Right lobe of liver (tissue), 6 donors: ENCODE data around the gene TBC1D5. TPM values are rescaled to one million over a fixed set of nuclear protein-coding genes. Genes with fewer than 3 reads are reported as not detected.

ENCODE experiments used
- ATAC-seq, 4 donors: fragments of 200-7000 bp; cut with Tn5 transposase; one replicate each; pipeline ENCODE4 v1.9.1; 2020; ENCODE audit warnings: mild to moderate bottlenecking in 4 of 4, moderate library complexity in 4 of 4
- DNase-seq, 3 donors: peaks; one replicate each; pipeline ENCODE4 v3.0.0-alpha.2; 2020
- H3K27ac ChIP-seq, 3 donors: fragments of 200-600 bp; one replicate each; pipeline ENCODE4 v1.8.0; 2022
- H3K27me3 ChIP-seq, 2 donors: fragments of 200-600 bp; one replicate each; pipeline ENCODE4 v1.8.0; 2022
- H3K36me3 ChIP-seq, 4 donors: fragments of 200-600 bp; sonication (generic) in 1 of 4; one replicate each; pipeline versions ENCODE4 v1.5.1 to v1.8.0; 2017 to 2022; ENCODE audit warnings: control low read depth in 1 of 4
- H3K4me1 ChIP-seq, 4 donors: fragments of 200-600 bp; sonication (generic) in 1 of 4; one replicate each; pipeline versions ENCODE4 v1.5.1 to v1.8.0; 2017 to 2022; ENCODE audit warnings: control low read depth in 1 of 4
- H3K4me3 ChIP-seq, 3 donors: fragments of 200-600 bp; one replicate each; pipeline ENCODE4 v1.8.0; 2022
- H3K9me3 ChIP-seq, 4 donors: fragments of 200-600 bp; sonication (generic) in 1 of 4; one replicate each; pipeline versions ENCODE4 v1.5.1 to v1.8.0; 2017 to 2022; ENCODE audit warnings: control low read depth in 1 of 4
- POLR2A ChIP-seq: fragments of 450-650 bp; IDR thresholded peaks from one replicate; pipeline ENCODE4 v1.6.1; 2017; ENCODE audit warnings: antibody characterized with exemption, mild to moderate bottlenecking
- WGBS: methylation state at CpG from one replicate; pipeline ENCODE4 v1.1.6; 2018; ENCODE audit warnings: low coverage, low lambda C conversion rate; ENCODE audit not compliant: insufficient coverage; ENCODE audit errors: missing lambda C conversion rate; 5-methylcytosine and 5-hydroxymethylcytosine counted together
- intact Hi-C, 2 donors: fragments of 100-400 bp; cut with DNase I; formaldehyde crosslinking; loops; one replicate each; pipeline versions ENCODE4 v1.11.2 to v1.14.1; 2022
- small RNA-seq, 2 experiments: library from RNA; depleted of rRNA; stranded (forward); fragments of <200 nt; gene quantifications; one replicate each; pipeline ENCODE3, GENCODE V24; 2016
- total RNA-seq, 6 experiments: library from RNA; depleted of rRNA in 2 of 6; stranded (reverse); fragments of >200 nt in 2 of 6; fragmentation: NEBNext Ultra II Directional in 3 of 6; extraction: Animal tissue kit (Norgen Biotek cat#: 25700) in 3 of 6; gene quantifications; one replicate each; pipeline versions ENCODE4 v1.1.0 to v1.2.4, GENCODE V29; 2016 to 2023
- TF ChIP-seq, protein P1 (sequence below), 4 donors: fragments of 200-600 bp in 3 of 4; fragments of 450-650 bp in 1 of 4; IDR thresholded peaks; one replicate each; pipeline versions ENCODE4 v1.5.1 to v1.8.0; 2016 to 2022; ENCODE audit warnings: antibody characterized with exemption in 4 of 4, mild to moderate bottlenecking in 2 of 4
- donor health status: DM: no; HTN: yes; CAD: no.
- donor health status: DM: no; HTN: no; CAD: no.
- donor health status: DM: no; HTN: no; CAD: no.
- donor health status: DM: no; HTN: yes; CAD: no.
- donor health status: DM: no; HTN: yes; CAD: no.

TBC1D5 gene
- total RNA-seq, 6 experiments from 2014 or later: 21.5 to 33.4 (median 27.7) TPM

DNA sequence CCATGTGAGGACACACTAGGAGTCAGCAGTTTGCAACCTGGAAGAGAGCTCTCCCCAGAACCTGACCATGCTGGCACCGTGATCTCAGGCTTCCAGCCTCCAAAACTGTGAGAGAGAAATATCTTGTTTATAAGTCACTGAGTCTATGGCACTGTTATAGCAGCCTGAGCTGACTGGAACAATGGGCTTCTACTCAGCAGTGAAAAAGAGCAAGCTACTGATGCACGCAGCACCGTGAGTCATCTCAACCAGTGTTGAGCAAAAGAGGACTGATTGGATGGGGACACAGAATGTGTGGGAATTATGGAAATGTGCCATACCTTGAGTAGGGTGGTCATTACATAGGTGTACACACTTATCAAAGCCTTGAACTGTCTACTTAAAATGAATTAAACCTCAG lies 627.2 kb downstream of the TBC1D5 start:
- no peaks in the 10 kb centered on the region for H3K36me3 ChIP-seq
- no peak overlapping the region for H3K27ac ChIP-seq
- intact Hi-C loops: no loop called here
- no peaks in the 10 kb centered on the region for H3K9me3 ChIP-seq
- H3K4me3 ChIP-seq: no peak overlapping the region
- TF ChIP-seq, protein P1, sequence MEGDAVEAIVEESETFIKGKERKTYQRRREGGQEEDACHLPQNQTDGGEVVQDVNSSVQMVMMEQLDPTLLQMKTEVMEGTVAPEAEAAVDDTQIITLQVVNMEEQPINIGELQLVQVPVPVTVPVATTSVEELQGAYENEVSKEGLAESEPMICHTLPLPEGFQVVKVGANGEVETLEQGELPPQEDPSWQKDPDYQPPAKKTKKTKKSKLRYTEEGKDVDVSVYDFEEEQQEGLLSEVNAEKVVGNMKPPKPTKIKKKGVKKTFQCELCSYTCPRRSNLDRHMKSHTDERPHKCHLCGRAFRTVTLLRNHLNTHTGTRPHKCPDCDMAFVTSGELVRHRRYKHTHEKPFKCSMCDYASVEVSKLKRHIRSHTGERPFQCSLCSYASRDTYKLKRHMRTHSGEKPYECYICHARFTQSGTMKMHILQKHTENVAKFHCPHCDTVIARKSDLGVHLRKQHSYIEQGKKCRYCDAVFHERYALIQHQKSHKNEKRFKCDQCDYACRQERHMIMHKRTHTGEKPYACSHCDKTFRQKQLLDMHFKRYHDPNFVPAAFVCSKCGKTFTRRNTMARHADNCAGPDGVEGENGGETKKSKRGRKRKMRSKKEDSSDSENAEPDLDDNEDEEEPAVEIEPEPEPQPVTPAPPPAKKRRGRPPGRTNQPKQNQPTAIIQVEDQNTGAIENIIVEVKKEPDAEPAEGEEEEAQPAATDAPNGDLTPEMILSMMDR (IDR thresholded peaks at IDR 0.05): no peak
- TF ChIP-seq POLR2A: no peak
- no peaks in the 10 kb centered on the region for H3K27me3 ChIP-seq
- DNase-seq: no peak
- 100% methylated on average over 2 of the region's 3 CpGs for WGBS
- H3K4me1 ChIP-seq: no peaks in the 10 kb centered on the region
- no peak for ATAC-seq

DNA sequence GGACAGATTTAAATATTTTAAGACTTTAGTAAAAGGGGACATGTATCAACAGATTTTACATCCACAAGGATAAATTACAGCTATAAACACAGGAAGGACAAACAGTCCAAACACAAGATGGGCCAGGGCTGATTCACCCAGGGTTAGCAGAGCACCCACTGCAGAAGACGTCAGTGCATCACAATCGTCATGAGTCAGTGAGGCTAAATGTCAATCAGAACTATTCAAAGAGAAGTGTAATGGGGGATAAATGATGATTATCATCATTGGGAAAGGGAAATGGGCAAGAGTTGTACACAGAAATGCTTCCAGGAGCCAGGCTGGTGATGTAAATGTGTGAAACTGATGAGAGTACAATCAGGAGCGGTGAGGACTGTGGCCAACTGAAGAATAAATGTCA lies 630.8 kb downstream of the TBC1D5 start:
- TF ChIP-seq, protein P1 (IDR thresholded peaks at IDR 0.05): no peak
- TF ChIP-seq POLR2A: no peak
- intact Hi-C loops: no loop called here
- 54% methylated on average over 2 of the region's 3 CpGs for WGBS
- Histone ChIP-seq H3K9me3 (no peaks in the 10 kb centered on the region), H3K4me1 (no peaks in the 10 kb centered on the region), H3K4me3 (no peak overlapping the region), H3K27me3 (no peaks in the 10 kb centered on the region), H3K36me3 (no peaks in the 10 kb centered on the region), H3K27ac (no peak overlapping the region)
- ATAC-seq (no peak), DNase-seq (no peak)

DNA sequence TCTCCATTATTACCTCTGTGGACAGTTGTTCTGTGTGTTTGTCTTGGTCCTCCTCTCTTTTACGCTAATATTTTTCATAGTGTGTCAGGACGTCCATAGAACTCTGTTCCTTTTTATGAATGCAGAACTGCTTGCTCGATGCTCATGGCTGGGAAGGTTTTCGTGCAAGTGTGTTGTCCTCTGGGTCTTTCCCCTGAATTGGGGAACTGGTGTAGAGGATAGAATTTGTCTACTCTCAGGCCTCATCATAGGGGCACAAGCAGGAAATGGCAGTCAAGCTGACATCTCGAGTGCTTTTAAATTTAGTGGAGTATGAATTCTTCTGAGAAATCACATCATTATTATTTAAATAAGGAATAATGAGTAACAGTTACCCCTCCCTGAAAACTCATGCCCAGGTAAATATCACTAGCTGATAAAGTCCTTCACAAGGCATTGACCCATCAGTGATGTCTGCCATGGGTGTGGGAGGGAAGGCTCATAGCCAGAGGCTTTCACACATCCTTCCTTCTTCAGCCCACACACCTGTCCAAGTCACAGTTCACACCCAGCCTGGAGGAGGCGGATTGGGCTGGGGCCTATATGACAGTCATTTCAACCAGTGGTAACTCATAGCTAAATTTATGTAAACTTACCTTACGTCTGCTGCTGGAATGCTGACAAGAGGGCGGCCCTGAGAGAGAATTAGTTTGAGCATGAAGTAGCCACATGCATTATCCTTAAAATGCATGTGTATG lies 631.6 kb downstream of the TBC1D5 start:
- no peak for TF ChIP-seq POLR2A
- TF ChIP-seq, protein P1 (IDR thresholded peaks at IDR 0.05): no peak
- Histone ChIP-seq H3K36me3 (no peaks in the 10 kb centered on the region), H3K4me1 (no peaks in the 10 kb centered on the region), H3K9me3 (no peaks in the 10 kb centered on the region), H3K4me3 (no peak overlapping the region), H3K27me3 (no peaks in the 10 kb centered on the region), H3K27ac (no peak overlapping the region)
- intact Hi-C loops: no loop called here
- WGBS: 66% methylated on average over 5 of the region's 8 CpGs
- DNase-seq (no peak), ATAC-seq (no peak)

Small RNAs within 50 kb of the gene (small RNA-seq; reads per million reads assigned to genes)
- 0 reads per million in 2 experiments for gene AC104451.1
- 0 reads per million in 2 experiments for gene RNU7-10P
